GM19372 (cell line): ENCODE results near the gene EPHX1.
"Not testable (repeated sequence)": the region's sequence is repeated elsewhere in the genome, so short reads cannot be mapped to it uniquely, and the experiment has no call there.

ENCODE experiments used
- ATAC-seq: cut with Tn5 transposase; IDR thresholded peaks from one replicate; pipeline ENCODE4 v1.9.1; 2021; ENCODE audit warnings: mild to moderate bottlenecking, low read depth, moderate library complexity; ENCODE audit not compliant: unreplicated experiment

Gene EPHX1

GRCh38 chr1:225815526-225816178, 5.7 kb downstream of the EPHX1 start:
- ATAC-seq: no peak

DNA sequence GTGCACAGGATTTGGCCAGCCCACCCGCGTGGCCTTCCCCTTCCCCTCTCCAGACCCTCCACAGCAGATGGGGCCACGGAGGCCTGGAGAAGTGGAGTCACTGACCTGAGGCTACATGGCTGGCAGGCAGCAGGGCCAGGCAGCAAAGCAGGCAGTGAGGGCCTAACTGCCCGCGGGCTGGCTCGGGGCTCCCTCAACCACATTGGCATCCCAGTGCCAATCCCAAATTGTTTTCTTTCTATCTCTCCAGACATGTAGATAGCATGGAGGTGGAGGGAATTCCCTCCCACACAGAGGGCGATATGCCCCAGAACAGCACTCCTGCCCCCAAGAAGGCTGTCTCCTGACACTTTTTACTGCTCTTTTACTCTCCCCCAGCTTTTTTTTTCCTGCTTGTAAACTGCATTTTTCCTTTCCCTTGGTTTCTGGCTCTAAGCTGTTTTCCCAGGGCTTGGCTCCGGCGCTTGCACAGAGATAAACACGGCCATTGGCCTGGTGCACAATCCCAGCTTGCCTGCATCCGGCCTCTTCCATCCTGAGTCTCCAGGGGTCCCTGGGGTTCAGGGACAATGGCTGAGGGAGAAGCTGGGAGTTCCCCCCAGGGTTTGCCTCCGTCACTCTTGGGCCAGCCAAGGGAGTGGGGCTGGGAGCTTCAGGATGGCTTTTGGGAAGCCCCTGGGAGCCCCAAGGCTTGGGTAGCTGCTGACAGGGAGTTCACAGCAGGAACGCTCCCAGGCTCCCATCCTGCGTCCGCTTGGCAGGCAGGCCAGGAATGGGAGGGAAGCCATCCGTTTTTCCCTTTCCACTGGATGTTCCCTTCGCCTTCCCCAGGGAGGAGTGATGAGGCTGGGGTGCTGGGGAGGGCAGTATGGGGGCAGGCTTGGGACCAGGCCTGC, 7.0 kb downstream of the EPHX1 start:
- no peak for ATAC-seq

DNA sequence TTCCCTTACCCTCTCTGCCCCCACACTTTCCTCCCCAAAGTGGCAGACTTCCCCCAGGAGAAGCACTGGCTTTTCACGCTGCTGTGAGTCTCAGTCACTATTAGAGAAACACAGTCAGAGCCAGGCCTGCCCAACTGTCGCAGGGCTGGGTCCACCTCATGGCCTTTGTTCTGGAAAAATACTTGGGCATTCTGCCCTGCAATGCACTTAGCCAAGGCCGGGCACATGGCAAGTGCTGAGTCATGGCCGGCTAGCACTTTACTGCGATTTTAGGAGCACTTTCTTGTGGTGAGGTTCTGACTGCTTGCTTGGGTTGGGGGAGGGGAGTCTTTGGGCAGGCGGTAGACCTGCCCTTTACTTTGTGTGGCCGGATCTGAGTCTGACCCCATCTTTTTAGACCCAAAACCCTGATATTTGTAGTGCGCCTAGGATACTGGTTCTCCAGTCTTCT, 7.7 kb downstream of the EPHX1 start:
- ATAC-seq: no peak

DNA sequence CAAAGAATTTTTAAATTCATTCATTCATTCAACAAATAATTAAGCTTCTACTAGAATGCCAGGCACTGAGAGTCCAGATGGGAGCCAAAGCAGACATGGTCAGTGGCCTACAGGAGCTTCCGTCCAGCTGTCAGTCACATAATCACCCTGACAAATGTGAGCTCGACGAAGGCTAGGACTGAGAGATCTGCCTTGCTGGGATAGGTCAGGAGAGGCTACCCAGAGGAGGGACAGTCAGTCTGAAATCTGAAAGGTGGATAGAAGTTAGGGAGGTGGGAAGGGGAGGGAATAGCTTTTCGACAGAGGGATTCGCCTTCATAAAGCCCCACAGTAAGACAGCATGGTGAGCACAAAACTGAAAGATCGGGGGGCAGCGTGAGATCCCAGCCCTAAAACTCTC, 8.3 kb downstream of the EPHX1 start:
- ATAC-seq: no peak

DNA sequence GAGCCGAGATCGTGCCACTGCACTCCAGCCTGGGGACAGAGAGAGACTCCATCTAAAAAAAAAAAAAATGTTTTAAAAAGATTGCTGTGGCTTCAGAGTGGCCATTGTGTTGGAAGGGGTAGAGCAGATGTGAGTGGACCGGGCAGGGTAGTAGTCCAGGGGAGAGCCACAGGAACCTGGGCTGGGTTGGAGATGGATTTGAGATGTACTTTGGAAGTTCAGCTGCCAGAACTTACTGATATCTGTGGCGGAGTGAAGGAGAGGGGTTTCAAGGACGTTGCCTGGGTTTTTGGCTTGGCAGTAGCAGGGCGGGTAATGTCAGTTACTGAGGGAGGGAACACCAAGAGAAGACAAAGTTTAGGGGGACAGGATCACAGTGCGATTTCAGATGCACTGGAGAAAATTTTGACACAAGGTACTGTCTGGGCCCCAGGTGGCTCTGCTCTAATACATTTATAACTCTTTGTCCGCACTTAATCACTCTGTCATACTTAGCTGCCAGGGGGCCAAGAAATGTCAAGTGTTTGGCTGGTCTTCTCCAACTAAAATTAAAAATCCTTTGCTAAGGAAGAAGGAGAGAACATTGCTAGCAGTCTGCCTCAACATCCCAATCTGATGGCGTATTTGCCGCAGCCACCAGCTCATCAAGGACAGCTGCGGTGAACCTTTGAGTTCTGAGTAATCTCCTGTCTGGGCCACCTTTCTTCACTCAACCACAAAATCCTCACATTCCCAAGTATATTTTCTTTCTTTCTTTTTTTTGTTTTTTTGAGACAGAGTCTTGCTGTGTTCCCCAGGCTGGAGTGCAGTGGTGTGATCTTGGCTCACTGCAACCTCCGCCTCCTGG, 9.6 kb downstream of the EPHX1 start:
- no peak for ATAC-seq

GRCh38 chr1:225820522-225821120, 10.7 kb downstream of the EPHX1 start:
- no peak for ATAC-seq

DNA sequence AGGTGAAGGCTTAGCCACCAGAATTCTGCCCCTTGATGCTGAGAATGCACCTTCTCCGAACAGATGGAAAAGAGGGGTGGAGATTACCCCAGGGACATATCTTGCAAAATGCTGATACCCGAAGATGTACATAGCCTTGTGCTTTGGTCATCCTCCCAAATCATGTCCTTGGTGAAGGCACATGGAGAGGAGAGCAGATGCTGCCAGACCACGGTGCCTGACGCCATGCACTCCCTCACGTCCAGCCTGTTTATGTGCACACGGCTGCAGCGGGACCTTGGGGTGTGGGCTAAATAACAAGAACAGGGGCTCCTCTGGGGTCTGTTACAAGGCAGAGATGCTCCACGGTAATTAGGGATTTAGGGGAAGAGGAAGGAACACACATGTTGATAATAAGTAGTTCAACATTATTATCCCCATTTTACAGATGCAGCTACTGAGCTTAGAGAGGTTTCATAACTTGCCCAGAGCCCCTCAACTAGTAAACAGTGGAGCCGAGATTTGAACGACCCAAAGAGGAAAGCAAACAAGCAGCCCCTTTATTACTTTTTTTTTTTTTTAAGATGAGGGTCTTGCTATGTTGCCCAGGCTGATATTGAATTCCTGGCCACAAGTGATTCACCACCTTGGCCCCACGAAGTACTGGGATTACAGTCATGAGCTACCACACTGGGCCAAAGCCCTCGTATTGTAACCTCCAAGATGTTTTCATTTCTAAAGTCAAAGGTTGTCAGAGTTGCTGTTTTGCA, 12.9 kb downstream of the EPHX1 start:
- ATAC-seq: no peak

DNA sequence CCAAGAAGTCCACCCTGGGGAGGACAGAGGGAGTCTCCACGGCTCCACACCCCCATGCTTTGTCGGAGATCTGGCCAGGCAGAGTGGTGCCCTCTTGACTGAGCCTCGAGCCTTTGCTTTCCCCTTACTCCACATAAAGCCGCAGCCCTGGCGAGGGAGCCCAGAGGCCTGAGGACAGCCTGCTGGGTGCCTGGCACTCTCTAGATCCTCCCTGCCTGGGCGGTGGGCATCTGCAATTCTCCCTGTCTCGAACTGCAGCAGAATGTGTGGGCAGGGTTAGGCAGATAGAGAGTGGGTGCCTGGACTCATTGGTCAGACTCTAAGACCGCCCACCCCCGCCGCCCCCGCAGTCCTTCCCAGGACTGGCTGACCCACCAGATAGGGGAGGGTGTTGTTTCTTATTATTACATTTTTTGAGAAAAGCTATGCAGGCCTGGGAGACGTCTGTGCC, 13.9 kb downstream of the EPHX1 start:
- no peak for ATAC-seq

GRCh38 chr1:225824533-225824941, 14.6 kb downstream of the EPHX1 start:
- no peak for ATAC-seq

DNA sequence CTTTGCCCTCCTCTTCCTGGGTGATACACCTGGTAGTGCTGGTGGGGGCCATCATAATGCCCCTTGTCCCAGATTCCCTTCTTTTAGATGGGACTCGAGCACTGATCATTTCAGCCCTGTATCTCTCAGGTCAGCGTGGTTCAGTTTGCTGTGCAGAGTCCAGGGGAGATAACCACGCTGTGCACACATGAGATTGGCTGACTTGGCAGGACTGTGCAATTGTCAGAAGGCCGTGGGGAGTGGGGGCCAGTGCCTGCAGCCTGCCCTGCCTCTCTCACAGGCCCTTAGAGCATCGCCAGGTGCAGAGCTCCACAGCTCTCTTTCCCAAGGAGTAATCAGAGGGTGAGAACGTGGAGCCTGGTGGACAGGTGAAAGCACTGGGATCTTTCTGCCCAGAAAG, 15.2 kb downstream of the EPHX1 start:
- no peak for ATAC-seq

GRCh38 chr1:225825607-225826007, 15.7 kb downstream of the EPHX1 start:
- no peak for ATAC-seq

DNA sequence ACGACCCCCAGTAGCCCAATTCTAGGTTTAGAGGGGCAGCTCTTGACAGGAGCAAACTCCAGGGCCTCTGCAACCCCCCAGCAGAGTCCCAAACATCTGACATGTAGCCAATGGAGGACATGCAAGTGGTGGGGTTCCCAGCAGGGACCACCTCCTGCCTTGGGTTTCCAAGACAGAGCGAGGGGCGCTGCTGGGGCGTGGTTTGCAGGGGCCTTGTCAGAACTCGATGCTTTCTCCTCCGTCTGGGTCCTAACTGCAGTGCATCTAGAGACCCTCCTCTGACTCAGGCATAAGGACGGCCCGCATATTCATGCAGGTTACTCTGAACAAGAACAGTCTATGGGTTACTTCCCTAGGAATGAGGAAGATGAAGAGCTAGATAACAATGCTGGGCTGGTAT, 17.2 kb downstream of the EPHX1 start:
- no peak for ATAC-seq

DNA sequence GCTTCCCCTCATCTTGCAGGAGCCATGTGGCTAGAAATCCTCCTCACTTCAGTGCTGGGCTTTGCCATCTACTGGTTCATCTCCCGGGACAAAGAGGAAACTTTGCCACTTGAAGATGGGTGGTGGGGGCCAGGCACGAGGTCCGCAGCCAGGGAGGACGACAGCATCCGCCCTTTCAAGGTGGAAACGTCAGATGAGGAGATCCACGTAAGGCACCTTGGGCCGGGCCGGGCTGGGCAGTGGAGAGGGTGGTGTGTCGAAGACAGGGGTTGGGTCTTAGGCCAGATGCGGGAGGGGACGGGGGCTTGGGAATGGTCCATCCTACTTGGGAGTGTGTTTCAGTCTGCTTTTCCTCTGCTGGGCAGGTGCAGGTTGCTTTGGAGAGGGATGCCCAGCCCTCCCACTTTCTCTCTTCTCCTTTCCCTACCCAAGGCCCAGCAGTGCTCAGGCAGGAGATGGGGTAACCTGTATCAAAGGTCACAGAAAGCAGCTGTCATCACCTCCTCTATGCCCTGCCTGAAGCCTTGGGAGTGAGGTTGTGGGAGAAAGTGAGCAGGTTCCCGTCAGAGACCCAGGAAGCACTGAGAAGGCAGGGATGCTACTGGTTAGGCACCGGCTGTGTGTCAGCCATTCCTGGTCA, 18.9 kb downstream of the EPHX1 start:
- no peak for ATAC-seq

DNA sequence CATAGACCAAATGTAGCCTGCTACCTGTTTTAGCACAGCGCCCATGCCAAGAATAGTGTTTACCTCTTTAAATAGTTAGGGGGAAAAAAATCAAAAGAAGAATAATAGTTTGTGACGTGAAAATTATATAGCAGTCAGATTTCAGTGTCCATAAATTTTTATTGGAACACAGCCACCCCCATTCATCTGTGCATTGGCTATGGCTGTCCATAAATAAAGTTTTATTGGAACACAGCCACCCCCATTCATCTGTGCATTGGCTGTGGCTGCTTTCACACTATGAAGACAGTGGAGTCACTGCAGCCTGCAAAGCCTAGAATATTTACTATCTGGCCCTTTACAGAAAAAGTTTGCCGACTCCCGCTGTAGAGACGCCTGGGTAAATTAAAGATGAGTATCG, 20.9 kb downstream of the EPHX1 start:
- no peak for ATAC-seq

GRCh38 chr1:225834417-225835329, 24.7 kb downstream of the EPHX1 start:
- ATAC-seq: no peak

GRCh38 chr1:225835856-225836255, 25.9 kb downstream of the EPHX1 start:
- no peak for ATAC-seq

- not testable (repeated sequence) for ATAC-seq
These were observed 26.4 kb downstream of the EPHX1 start for GRCh38 chr1:225836296-225836695.

- no peak for ATAC-seq
These were observed 28.9 kb downstream of the EPHX1 start for GRCh38 chr1:225838793-225839192.
